Activated CD8-positive, alpha-beta T cell treated with anti-CD3 and anti-CD28 coated beads, Interleukin-2, amount 10 ng/mL, durations not matched to agents 7 days and 5 days (primary cell): ENCODE results near the gene ADAMTS16. TPM values are rescaled to one million over a fixed set of nuclear protein-coding genes. Genes with fewer than 3 reads are reported as not detected.

ENCODE experiments used
- ATAC-seq: fragments of 150-1000 bp; cut with Tn5 transposase; one replicate; pipeline ENCODE4 v1.10.0; 2021; ENCODE audit warnings: moderate library complexity
- CTCF ChIA-PET: fragments of 350-600 bp; sonication (Branson Sonifier 250); formaldehyde crosslinking; loops from one replicate; lab custom pipeline; 2021; ENCODE audit warnings: antibody characterized with exemption; lab: Charles Lee
- POLR2A ChIA-PET: fragments of 350-600 bp; sonication (Branson Sonifier 250); formaldehyde crosslinking; loops from one replicate; lab custom pipeline; 2021; ENCODE audit warnings: antibody characterized with exemption; lab: Charles Lee
- DNase-seq: peaks from one replicate; pipeline ENCODE4 v3.0.0-alpha.2; 2020
- H3K27ac Mint-ChIP-seq: one replicate; pipeline ENCODE4 v1.8.0; 2021; ENCODE audit warnings: mild to moderate bottlenecking, mixed read lengths
- H3K27me3 Mint-ChIP-seq: one replicate; pipeline ENCODE4 v1.8.0; 2021; ENCODE audit warnings: low read depth, mixed read lengths
- H3K36me3 Mint-ChIP-seq: one replicate; pipeline ENCODE4 v1.8.0; 2021; ENCODE audit warnings: low read depth, mixed read lengths
- H3K4me1 Mint-ChIP-seq: one replicate; pipeline ENCODE4 v1.8.0; 2021; ENCODE audit warnings: low read depth, mixed read lengths
- H3K4me3 Mint-ChIP-seq: one replicate; pipeline ENCODE4 v1.8.0; 2021; ENCODE audit warnings: mild to moderate bottlenecking, mixed read lengths
- H3K9me3 Mint-ChIP-seq: one replicate; pipeline ENCODE4 v1.8.0; 2022; ENCODE audit warnings: mixed read lengths; ENCODE audit not compliant: insufficient read depth
- total RNA-seq, 2 experiments: library from RNA; stranded (reverse); gene quantifications; one replicate each; pipeline ENCODE4 v1.2.3, GENCODE V29; 2021

The ADAMTS16 gene
- total RNA-seq, 2 experiments from 2014 or later, result not detected

GRCh38 chr5:5298068-5298633, 158.0 kb downstream of the ADAMTS16 start:
- Mint-ChIP-seq H3K36me3 (no peaks in the 10 kb centered on the region), H3K4me3 (no peak overlapping the region), H3K4me1 (no peaks in the 10 kb centered on the region), H3K27me3 (no peaks in the 10 kb centered on the region), H3K9me3 (peaks cover 6% of the 10 kb centered on the region), H3K27ac (no peak overlapping the region)
- DNase-seq (no peak), ATAC-seq (no peak)
- ChIA-PET POLR2A (no interaction called here), CTCF (no interaction called here)

- Mint-ChIP-seq H3K4me1 (no peaks in the 10 kb centered on the region), H3K4me3 (no peak overlapping the region), H3K36me3 (no peaks in the 10 kb centered on the region), H3K27me3 (no peaks in the 10 kb centered on the region), H3K27ac (no peak overlapping the region), H3K9me3 (peaks cover 6% of the 10 kb centered on the region)
- no peak for ATAC-seq
- CTCF ChIA-PET, result no interaction called here
- POLR2A ChIA-PET, result no interaction called here
- DNase-seq, result no peak
These were observed 158.9 kb downstream of the ADAMTS16 start for GRCh38 chr5:5298841-5299541.

GRCh38 chr5:5301176-5301575, 161.0 kb downstream of the ADAMTS16 start:
- ChIA-PET POLR2A (no interaction called here), CTCF (no interaction called here)
- H3K27ac Mint-ChIP-seq, result no peak overlapping the region
- peaks cover 2% of the 10 kb centered on the region for H3K36me3 Mint-ChIP-seq
- no peak for ATAC-seq
- H3K4me1 Mint-ChIP-seq, result no peaks in the 10 kb centered on the region
- no peak overlapping the region for H3K4me3 Mint-ChIP-seq
- H3K27me3 Mint-ChIP-seq, result no peaks in the 10 kb centered on the region
- peaks cover 3% of the 10 kb centered on the region for H3K9me3 Mint-ChIP-seq
- DNase-seq, result no peak

DNA sequence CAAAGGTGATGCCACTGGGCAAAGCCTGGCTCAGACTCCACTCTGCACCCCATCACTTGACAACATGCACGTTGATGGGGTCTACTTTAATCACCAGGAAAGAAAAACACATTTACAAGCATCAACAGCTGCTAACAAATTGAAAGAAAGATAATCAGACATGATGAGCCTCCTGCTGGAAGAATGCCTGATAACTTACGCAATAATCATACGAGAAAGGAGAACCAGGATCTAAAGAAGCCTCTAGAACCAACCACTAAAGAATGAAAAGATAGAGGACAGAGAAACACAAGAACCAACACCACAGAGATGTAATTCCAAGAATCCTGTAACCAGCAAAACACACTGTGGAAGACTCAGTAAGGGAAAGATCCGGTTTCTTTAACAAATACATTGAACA, 162.1 kb downstream of the ADAMTS16 start:
- Mint-ChIP-seq H3K36me3 (peaks cover 2% of the 10 kb centered on the region), H3K27ac (no peak overlapping the region), H3K27me3 (no peaks in the 10 kb centered on the region), H3K4me3 (no peak overlapping the region), H3K9me3 (peaks cover 3% of the 10 kb centered on the region), H3K4me1 (no peaks in the 10 kb centered on the region)
- CTCF ChIA-PET, result no interaction called here
- POLR2A ChIA-PET, result no interaction called here
- no peak for ATAC-seq
- DNase-seq, result no peak

DNA sequence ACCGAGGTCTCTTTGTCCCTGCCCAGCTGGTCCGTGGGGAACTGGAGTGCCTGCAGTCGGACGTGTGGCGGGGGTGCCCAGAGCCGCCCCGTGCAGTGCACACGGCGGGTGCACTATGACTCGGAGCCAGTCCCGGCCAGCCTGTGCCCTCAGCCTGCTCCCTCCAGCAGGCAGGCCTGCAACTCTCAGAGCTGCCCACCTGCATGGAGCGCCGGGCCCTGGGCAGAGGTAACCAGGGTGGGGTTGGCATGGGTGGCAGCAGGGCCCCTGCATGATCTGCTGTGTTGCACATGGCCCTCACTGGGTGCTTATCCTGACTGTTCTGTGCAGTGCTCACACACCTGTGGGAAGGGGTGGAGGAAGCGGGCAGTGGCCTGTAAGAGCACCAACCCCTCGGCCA, 163.1 kb downstream of the ADAMTS16 start:
- ChIA-PET CTCF (no interaction called here), POLR2A (no interaction called here)
- DNase-seq (no peak), ATAC-seq (no peak)
- Mint-ChIP-seq H3K27me3 (no peaks in the 10 kb centered on the region), H3K27ac (no peak overlapping the region), H3K9me3 (no peaks in the 10 kb centered on the region), H3K36me3 (peaks cover 2% of the 10 kb centered on the region), H3K4me1 (no peaks in the 10 kb centered on the region), H3K4me3 (no peak overlapping the region)

- ATAC-seq (peak; percentile 58), DNase-seq (no peak)
- ChIA-PET POLR2A (no interaction called here), CTCF (no interaction called here)
- Mint-ChIP-seq H3K4me1 (no peaks in the 10 kb centered on the region), H3K27me3 (no peaks in the 10 kb centered on the region), H3K4me3 (no peak overlapping the region), H3K27ac (no peak overlapping the region), H3K9me3 (no peaks in the 10 kb centered on the region), H3K36me3 (peaks cover 2% of the 10 kb centered on the region)
These were observed 164.4 kb downstream of the ADAMTS16 start for GRCh38 chr5:5304361-5305020.

DNA sequence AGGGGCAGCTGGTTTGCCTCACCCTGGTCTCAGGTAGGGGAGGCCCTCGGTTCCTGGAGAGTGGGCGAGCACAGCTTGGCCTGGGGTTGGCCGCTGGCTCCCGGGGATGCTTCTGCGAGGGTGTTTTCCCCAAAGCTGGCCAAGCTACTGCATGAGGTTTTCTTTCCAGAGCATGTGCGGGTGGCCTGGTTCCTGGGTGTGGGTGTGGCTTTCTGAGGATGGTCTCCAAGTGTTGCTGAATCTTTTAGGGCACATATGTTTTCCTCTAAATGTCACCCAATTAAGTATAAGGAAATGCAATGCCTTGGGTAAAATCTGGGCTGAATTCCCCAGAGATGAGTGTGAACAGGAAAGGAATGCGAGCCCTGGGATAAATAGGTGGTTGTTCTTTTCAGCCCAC, 166.6 kb downstream of the ADAMTS16 start:
- no peak overlapping the region for H3K27ac Mint-ChIP-seq
- DNase-seq, result no peak

GRCh38 chr5:5308319-5308718, 168.2 kb downstream of the ADAMTS16 start:
- Mint-ChIP-seq H3K27me3 (no peaks in the 10 kb centered on the region), H3K27ac (no peak overlapping the region), H3K4me3 (no peak overlapping the region), H3K9me3 (no peaks in the 10 kb centered on the region), H3K4me1 (no peaks in the 10 kb centered on the region), H3K36me3 (peaks cover 2% of the 10 kb centered on the region)
- DNase-seq (no peak), ATAC-seq (no peak)
- ChIA-PET CTCF (no interaction called here), POLR2A (no interaction called here)

More for the DNA sequence above, 166.6 kb downstream of the ADAMTS16 start:
- H3K9me3 Mint-ChIP-seq, result no peaks in the 10 kb centered on the region
- H3K4me1 Mint-ChIP-seq, result no peaks in the 10 kb centered on the region
- ChIA-PET CTCF (no interaction called here), POLR2A (no interaction called here)
- H3K4me3 Mint-ChIP-seq, result no peak overlapping the region
- ATAC-seq, result no peak
- H3K36me3 Mint-ChIP-seq, result peaks cover 2% of the 10 kb centered on the region
- no peaks in the 10 kb centered on the region for H3K27me3 Mint-ChIP-seq

- H3K27me3 Mint-ChIP-seq, result no peaks in the 10 kb centered on the region
- no peak for ATAC-seq
- CTCF ChIA-PET, result no interaction called here
- no peak overlapping the region for H3K27ac Mint-ChIP-seq
- H3K4me3 Mint-ChIP-seq, result no peak overlapping the region
- POLR2A ChIA-PET, result no interaction called here
- H3K4me1 Mint-ChIP-seq, result no peaks in the 10 kb centered on the region
- DNase-seq, result no peak
- no peaks in the 10 kb centered on the region for H3K9me3 Mint-ChIP-seq
- H3K36me3 Mint-ChIP-seq, result peaks cover 2% of the 10 kb centered on the region
These were observed 169.5 kb downstream of the ADAMTS16 start for GRCh38 chr5:5309645-5310044.

DNA sequence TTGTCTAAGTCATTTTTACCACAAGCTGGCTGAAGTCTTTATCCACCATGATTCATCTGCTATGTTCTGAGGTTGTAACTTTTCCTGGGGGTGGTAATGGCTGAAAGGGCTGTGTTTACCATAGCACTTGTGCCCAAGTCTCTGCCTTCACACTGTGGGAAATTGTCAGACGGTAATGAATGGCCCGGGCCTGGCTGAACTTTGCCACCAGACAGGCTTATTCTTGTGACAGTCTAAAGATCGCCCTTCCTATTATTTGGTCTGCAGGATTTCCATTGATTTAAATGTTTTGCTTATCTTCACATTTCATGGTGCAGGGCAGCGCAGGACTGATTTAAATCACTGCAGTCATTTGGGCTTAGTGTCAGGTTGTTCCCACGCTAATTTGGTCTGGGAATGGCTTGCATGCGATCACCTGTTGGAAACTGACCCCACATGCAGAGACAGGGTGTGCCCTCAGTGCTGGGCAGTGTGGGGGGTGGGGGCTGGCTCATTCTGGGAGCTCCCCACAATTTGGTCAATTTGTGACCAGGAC, 173.0 kb downstream of the ADAMTS16 start:
- H3K36me3 Mint-ChIP-seq, result no peaks in the 10 kb centered on the region
- no peak overlapping the region for H3K4me3 Mint-ChIP-seq
- DNase-seq (no peak), ATAC-seq (no peak)
- CTCF ChIA-PET, result no interaction called here
- H3K27ac Mint-ChIP-seq, result no peak overlapping the region
- no peaks in the 10 kb centered on the region for H3K9me3 Mint-ChIP-seq
- no peaks in the 10 kb centered on the region for H3K4me1 Mint-ChIP-seq
- POLR2A ChIA-PET, result no interaction called here
- H3K27me3 Mint-ChIP-seq, result no peaks in the 10 kb centered on the region

DNA sequence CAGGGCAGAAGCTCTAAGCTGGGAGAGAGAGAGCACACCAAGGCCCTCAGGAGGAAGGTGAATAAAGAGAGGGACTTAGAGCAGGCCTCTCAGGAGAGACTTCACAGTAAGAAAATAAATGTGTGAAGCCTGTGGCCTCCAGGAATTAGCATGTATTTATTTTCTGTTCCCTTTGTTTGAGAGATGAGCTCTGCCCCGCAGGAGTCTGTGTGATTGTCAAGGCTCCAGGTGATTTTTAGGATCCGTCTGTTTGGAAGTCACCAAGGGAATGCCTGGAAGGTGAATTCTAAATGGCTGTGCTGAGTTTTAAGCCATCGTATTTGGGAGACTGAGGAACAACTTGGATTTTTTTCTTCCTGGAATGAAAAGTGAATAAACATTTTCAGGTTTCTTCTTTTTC, 174.0 kb downstream of the ADAMTS16 start:
- Mint-ChIP-seq H3K9me3 (no peaks in the 10 kb centered on the region), H3K27ac (no peak overlapping the region), H3K4me1 (no peaks in the 10 kb centered on the region), H3K4me3 (no peak overlapping the region), H3K36me3 (no peaks in the 10 kb centered on the region), H3K27me3 (no peaks in the 10 kb centered on the region)
- ChIA-PET CTCF (no interaction called here), POLR2A (no interaction called here)
- no peak for DNase-seq
- no peak for ATAC-seq

GRCh38 chr5:5314626-5315025, 174.5 kb downstream of the ADAMTS16 start:
- no peak for DNase-seq
- Mint-ChIP-seq H3K27me3 (no peaks in the 10 kb centered on the region), H3K4me3 (no peak overlapping the region), H3K36me3 (no peaks in the 10 kb centered on the region), H3K27ac (no peak overlapping the region), H3K4me1 (no peaks in the 10 kb centered on the region), H3K9me3 (no peaks in the 10 kb centered on the region)
- ATAC-seq, result no peak
- ChIA-PET POLR2A (no interaction called here), CTCF (no interaction called here)
